Hematopoietic multipotent progenitor cell treated with erythropoietin and hydrocortisone succinate and interleukin-3 and kit ligand, for 15 days (in vitro differentiated cells): Measurements from ENCODE around the gene MROH9.

Experiments
- DNase-seq: peaks from one replicate; pipeline ENCODE4 v3.0.0-alpha.2; 2015; ENCODE audit warnings: low spot score

The MROH9 gene

DNA sequence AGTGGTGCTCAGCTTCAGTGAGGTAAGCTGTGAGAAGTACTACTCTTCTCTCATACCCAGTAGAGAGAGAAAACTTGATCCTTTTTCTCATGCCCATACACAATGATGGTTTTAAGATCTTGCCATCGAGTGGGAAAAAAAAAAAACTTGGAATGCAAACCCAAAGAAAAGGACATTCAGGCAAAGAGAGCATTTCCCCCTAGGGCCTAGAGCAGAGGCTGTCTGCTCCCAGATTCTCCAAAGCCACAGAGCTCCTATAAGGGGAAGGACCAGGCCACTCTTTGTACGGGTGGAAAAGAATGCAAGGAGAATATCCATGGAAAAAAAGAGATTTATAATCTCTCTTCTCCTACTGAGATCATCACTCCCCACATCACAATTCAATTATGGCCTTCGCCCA lies 34.9 kb downstream of the MROH9 start:
- no peak for DNase-seq

- DNase-seq = no peak
These were observed 43.1 kb downstream of the MROH9 start for GRCh38 chr1:170978371-170978910.

DNA sequence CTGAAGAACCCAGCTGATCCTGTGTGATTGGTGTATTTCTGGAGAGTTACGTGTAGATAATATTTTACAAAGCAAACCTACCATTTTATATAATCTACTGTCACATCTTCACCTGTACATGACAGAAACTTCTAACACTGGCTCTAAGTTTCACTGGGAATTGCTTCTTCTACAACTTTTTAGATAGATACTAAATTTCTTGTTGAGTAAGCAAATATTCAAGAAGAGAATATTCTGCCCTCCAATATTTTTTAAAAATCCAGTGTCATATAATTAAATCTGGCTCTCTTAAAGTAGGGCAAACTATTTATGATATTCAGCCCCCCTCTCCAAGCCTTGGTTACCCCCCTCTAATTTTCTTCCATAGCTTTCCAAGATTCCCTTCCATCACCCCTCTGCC lies 50.1 kb downstream of the MROH9 start:
- no peak for DNase-seq

DNA sequence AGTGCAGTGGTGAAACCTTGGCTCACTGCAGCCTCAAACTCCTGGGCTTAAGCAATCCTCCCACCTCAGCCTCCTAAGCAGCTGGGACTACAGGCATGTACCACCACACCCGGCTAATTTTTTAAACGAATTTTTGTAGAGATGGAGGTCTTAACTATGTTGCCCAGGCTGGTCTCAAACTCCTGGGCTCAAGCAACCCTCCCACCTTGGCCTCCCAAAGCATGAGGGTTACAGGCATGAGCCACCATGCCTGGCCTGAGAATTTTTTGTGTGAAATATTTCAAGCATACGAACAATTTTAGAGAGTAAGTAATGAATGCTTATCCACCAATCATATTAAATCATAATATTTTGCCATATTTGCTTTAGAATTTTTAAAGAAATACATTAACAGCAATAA lies 51.6 kb downstream of the MROH9 start:
- no peak for DNase-seq

GRCh38 chr1:170987424-170987823 lies 52.1 kb downstream of the MROH9 start:
- DNase-seq = no peak

DNA sequence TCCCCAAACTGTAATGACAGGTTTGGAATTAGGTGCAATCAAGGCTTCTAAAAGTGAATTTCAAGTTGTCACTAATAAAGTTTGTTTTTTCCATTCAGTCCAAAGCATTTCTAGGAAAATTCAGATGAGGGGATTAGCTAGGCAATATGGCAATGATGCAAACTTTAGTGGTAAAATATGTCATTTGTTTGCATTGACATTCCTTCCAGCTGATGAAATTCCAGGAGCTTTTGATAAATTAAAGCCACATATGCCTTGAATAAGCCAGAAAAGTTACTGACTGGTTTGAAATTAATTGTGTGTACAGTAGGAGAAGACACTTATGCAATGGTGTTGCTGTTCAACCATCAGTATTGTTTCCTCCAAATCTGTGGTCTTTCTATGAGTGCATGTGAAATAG lies 57.8 kb downstream of the MROH9 start:
- no peak for DNase-seq

DNA sequence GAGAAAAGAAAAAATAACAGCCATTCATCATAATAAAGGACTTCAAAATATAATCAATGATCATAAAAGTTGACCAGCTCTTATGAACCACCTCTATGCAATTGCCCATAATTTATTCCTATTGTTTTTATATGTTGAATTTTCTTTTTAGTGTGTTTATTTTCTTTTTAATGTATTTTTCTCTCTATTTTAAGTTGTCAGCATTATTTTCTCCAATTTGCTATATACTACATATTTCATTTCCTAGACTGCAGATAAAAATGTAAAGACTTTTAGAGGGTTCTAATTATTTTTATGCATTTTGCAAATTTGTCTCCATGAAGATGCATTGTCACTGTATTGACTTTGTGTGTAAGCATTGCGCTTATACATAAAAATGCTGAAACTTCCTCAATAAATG lies 58.4 kb downstream of the MROH9 start:
- DNase-seq = no peak

- DNase-seq = no peak
These were observed 79.5 kb downstream of the MROH9 start for GRCh38 chr1:171014880-171015279.

DNA sequence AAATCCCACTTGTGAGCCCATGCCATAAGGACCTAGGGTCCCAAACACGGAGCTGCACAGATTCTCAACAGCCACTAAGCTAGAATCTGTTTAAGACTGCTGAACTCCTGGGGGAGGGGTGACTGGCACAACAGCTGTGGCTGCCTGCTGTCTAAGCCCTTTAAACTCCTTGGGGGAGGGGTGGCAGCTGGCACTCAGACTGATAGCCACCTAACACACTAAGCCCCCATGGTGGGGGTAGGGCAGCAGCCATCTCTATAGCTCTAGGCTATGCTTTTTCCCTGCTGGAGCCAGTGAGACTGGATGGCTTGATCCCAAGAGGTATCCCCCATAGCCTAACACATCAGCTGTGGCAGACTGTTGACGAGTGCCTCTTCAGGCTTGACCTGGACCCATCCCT lies 82.1 kb downstream of the MROH9 start:
- DNase-seq = no peak

DNA sequence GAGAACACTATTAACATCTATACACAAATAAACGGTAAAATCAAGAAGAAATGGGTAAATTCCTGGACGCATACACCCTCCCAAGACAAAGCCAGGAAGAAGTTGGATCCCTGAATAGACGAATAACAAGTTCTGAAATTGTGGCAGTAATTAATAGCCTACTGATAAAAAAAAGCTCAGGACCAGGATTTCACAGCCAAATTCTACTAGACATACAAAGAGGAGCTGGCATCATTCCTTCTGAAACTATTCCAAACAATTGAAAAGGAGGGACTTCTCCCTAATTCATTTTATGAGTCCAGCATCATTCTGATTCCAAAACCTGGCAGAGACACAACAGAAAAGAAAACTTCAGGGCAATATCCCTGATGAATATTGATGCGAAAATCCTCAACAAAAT lies 84.6 kb downstream of the MROH9 start:
- no peak for DNase-seq

GRCh38 chr1:171032822-171033702 lies 97.7 kb downstream of the MROH9 start:
- DNase-seq = no peak

GRCh38 chr1:171037626-171038025 lies 102.3 kb downstream of the MROH9 start:
- no peak for DNase-seq

DNA sequence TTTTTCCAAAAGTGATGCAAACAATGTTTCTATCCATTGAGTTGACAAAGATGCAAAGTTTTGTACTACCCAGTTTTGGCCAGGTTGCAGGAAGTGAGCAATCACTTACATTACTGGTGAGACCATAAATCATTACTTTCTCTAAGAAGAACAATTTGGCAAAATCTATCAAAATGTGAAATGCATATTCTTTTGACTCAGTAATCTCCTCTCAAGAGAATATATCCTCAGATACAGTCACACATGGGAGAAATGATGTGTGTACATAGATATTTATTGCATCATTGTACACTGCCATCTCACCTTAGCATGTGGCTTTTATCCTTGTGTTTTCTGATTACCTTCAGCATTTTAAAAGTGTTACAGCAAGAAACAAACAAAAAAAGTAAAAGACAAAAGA lies 103.0 kb downstream of the MROH9 start:
- no peak for DNase-seq

DNA sequence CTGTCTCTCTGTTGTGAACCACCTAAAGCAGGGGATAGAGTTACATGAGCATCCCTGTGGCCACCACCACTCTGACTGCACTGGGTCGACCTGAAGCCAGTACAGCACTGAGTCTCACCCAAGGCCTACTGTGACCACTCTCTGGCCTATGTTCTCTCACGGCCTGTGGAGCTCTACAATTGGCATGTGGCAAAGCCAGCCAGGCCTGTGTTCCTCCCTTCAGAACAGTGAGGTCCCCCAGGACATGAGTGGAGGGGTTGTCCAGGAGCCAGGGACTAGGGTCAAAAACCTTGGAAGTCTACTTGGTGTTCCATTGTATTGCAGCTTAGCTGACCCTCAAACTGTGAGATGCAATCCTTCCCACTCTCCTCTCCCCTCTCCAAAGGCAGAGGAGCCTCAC lies 112.7 kb downstream of the MROH9 start:
- no peak for DNase-seq

- DNase-seq = no peak
These were observed 117.6 kb downstream of the MROH9 start for GRCh38 chr1:171052977-171053376.

DNA sequence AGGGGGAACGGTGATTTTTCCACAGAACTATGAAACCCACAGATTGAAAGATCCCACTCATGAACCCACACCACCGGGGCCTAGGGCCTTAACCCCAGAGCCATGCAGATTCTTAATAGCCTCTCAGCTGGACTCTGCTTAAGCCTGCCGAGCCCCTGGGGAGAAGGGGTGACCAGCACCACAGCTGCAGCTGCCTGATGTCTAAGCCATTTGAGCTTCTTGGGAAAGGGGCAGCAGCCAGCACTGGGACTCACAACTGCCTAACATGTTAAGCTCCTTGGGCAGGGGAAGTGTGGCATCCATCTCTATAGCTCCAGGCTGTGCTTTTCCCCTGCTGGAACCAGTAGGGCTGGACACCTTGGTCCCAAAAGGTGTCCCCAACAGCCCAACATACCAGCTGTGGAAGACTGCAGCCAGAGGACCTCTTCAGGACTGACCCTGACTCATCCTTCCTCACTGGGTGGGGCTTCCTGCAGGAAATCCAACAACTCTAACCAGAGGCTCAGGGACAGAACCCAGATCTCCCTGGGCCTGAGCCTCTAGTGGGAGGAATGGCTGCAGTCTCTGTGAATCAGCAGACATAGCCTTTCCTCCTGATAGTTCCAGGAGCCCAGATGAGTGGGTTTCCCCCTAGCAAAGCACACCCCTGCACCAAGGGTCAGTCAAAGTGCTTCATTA lies 120.8 kb downstream of the MROH9 start:
- no peak for DNase-seq

DNA sequence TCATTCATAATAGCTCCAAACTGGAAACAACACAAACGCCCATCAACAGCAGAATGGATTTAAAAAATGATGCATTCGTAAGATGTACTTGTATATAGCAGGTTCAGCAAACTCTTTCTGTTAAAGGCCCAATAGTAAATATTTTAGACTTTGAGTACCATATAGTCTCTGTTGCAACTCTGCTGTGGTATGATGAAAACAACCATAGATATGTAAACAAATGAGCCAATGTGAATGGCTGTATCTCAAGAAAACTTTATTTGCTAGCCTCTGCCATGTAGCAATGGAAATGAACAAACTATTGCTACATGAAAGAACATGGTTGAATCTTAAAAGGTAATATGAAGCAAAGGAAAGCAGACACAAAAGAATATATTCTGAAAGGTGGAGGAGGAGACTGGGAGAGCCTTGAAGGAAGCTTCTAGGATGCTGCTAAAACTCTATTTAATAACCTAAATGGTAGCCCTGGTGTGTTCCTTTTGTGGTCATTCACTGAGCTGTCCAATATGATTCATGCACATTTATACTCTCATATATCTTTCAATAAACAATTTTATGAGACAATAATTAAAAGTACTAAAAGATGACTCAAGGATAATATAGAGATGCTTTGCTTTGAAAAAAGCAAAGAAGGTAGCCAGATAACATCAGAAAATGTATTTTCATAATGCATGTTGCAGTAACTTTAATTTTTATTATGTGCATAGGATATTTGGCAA lies 126.2 kb downstream of the MROH9 start:
- DNase-seq = no peak

GRCh38 chr1:171062902-171063301 lies 127.6 kb downstream of the MROH9 start:
- no peak for DNase-seq

DNA sequence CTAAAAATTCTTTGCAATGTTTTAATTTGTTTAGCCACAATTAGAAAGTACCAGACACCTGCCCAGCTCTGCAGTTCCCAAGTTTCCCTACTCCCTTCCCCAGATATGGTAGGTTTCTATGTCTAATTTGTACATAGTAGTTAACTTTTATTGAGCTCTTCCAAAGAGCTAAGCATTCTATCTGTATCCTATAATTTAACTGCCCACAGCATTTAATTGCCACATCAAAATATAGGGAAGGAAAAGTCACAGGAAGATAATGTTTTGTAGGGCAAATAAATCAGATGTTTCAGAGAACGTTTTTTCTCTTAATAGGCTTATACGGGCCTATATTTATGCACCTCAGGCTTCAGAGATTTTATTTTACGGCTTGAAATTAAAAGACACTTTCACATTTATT lies 139.7 kb downstream of the MROH9 start:
- DNase-seq = no peak

GRCh38 chr1:171081314-171081753 lies 146.0 kb downstream of the MROH9 start:
- DNase-seq = no peak

GRCh38 chr1:171081763-171082201 lies 146.4 kb downstream of the MROH9 start:
- DNase-seq = no peak

- no peak for DNase-seq
These were observed 147.3 kb downstream of the MROH9 start for GRCh38 chr1:171082606-171083005.

GRCh38 chr1:171083222-171083621 lies 147.9 kb downstream of the MROH9 start:
- no peak for DNase-seq
